Stimulated activated CD4-positive, alpha-beta T cell treated with anti-CD3 and anti-CD28 coated beads, Interleukin-15, amount 100 ng/mL, for 24 hours (primary cell): ENCODE results near the gene CD244.
"Not testable (repeated sequence)": the region's sequence is repeated elsewhere in the genome, so short reads cannot be mapped to it uniquely, and the experiment has no call there.

Experiments used
- DNase-seq: peaks from one replicate; pipeline ENCODE4 v3.0.0-alpha.2; 2020

Gene CD244

DNA sequence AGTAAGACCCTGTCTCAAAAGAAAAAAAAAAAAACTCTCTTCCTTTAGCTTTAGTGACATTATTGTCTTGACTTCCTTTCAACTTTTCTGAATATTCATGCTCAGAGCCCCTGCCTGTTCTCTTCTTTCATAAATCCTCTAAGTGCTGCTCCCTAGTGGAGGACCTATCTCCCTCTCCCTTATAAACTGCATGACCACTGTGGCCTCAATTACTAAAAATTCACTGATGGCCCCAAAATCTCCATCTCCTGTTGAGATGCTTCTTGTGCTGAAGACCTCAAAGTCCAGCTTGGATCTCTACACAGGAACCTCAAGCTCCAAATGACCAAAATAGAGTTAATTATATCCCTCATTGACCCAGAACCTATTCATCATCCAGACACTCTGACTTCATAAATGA, 14.5 kb upstream of the CD244 start:
- DNase-seq = no peak

DNA sequence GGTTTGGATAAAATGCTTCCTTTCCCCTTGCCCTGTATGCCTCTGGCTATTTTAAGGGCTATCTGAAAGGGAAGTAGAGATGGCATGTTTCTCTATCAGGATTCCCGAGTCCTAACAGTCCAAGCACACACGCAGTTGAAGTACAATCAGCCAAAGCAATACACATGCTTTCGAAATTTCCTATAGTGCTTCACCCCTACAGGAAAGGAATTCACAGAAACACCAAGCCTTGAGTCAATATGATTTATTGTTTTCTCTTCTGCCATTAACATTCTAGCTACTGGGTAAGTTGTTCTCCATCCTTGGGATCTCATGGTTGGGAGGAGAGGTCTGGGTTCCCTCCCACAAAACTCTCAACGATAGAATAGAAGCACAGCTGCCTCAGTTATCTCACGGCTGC, 13.6 kb upstream of the CD244 start:
- no peak for DNase-seq

DNA sequence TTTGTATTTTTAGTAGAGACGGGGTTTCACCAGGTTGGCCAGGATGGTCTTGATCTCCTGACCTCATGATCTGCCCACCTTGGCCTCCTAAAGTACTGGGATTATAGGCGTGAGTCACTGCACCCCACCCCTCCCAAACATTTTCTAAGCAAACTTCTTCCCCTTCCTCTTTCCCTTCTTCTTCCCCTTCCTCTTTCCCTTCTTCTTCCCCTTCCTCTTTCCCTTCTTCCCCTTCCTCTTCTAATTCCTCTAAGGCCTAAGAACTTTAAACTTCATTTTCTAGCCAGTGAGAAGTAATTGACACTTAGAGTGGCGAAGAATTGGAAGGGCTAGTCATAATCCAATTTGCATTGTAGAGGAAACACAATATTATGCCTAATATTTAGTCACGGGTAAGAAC, 12.9 kb upstream of the CD244 start:
- not testable (repeated sequence) for DNase-seq

DNA sequence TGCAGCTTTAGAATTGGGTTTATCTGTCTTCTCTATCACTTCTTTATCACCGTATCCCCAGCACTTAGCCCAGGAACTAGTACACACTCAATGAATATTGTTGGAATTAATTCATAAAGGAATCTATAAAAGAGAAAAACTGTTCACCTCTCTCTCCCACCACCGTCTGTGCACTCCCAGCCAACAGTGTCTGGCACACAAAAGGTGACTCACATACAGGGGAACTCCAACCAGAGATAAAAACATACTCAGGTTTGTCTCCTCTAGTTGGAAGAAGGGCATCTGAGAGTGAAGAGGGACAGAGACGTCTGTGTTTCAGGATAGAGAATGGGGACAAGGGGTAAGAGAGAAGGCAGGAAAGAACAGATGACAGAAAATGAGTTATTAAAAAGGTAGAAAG, 12.2 kb upstream of the CD244 start:
- DNase-seq = no peak

DNA sequence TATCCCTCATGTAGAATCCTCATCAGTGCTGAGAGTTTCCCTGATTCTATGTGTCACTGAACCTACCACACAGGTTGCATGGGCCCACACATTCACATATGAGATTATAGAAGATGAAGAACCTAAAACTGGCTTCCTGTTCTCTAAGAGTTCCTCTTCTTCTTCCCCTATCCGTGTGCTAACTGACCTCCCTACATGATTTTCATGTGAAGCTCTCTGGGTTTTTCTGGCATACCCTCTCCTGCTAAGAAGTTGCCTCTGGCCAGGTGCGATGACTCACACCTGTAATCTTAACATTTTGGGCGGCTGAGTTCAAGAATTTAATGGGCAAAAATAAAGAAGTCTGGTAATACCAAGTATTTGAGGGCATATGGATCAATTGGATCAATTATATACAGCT, 5.5 kb upstream of the CD244 start:
- DNase-seq = no peak

DNA sequence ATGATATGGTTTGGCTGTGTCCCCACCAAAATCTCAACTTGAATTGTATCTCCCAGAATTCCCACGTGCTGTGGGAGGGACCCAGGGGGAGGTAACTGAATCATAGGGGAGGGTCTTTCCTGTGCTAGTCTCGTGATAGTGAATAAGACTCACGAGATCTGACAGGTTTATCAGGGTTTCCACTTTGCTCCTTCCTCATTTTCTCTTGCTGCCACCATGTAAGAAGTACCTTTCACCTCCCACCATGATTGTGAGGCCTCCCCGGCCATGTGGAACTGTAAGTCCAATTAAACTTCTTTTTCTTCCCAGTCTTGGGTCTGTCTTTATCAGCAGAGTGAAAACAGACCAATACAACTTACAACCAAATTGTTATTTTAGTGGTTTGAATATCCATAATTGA, 5.0 kb upstream of the CD244 start:
- DNase-seq = not testable (repeated sequence)

DNA sequence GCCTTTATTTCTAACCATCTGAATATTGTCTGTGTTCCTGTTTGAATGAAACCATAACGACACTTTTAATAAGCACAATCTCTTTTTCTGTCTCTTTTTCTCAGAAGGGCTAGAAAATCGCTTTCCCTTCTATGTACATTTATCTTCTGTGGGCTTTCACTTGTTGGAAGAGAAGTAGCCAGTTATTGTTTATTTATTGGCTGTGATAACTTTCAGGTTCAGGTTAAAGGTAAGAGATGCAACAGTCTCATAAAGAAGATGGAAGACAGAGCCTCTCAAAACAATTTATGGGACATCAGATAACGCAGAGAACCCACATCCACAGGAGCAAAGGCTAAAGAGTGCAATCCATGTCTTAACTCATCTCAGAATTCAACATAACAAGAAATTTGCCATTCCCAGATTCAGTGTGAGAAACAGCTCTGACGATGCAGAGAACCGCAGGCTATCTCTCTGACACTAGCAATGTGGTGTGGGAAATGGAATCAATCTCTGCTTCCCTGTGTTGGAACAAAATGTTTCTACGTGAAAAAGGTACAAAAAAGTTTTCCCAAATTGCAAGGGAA, 4.1 kb upstream of the CD244 start:
- DNase-seq = no peak

DNA sequence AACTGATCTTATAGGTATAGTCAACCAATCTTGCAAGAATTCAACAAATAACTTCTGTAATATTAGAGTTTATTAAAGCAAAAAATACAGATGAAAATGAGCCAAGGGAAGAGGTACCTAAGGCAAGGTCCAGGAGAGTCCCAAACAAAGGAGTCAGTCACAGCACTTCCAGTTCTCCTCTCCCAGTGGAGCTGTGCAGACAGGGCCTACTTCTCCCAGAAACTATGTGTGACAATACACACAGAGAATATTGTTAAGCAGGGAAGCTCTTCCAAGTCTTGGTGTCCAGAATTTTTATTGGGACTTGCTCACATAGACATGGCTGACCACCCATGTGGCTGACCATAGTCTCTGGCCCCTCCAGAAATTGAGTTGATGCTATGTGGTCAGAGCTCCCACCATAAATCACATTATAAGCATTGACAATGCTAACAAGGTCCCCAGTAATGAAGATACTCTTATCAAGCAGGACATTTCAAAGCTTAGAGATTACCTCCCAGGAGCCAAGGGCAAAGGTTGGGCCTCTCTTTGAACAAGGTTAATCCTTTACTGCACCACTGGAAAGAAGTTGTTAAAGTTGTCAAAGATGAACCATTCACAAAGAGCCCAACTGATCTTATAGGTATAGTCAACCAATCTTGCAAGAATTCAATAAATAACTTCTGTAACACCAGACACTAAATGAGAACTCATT, 3.5 kb upstream of the CD244 start:
- DNase-seq = no peak

DNA sequence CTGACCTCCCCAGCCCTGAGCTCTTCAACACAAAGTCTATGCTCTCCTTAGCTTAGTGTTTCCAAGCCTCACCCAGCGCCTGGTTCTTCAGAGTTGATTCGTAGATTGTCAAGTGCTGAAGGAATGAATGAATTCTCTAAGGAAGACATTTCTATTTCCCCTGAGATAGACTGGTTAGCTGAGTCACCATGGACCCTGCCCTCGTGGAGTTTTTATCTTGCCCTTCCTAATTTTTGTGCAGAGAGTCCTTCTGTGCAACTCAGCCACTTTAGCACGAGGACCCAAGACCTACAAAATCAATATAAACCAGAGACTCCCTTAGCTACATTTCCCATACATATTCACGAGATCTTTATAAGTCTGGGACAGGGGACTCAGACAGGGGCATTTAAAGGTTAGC, 2.6 kb upstream of the CD244 start:
- no peak for DNase-seq

DNA sequence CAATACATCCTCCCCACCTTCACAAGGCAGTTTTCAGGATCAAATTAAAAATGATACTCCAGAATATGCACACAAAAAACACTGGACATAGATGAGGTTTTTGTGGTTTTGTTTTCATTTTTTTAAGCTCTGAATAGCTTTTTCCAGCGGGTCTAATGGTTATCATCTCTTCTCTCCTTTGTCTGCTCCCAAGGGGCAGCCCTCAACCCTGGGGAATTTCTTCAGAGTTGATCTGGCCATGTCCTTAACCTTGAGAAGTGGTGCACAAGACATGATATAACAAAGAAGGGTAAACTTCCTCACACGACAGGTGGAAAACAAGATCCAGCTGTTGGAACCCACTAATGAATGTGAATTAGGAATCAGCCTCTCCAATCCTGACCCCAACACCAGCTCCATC, 1.5 kb upstream of the CD244 start:
- DNase-seq = no peak

DNA sequence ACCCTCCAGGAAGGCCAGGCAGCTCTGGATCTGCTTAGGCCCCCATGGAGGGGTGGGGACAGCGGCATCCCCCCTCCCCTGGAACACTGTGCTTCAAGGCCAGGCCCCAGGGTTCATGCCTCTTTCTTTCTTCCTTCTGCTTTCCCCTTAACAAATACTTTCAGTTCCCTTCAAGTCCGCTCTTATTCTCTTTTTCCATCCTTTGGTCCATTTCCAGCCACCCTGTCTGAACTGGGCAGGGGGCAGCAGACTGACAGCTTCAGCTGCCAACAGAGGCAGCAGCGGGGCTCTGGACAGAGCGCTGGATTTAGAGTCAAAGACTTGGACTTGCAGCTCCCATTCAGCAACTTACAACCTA, 1.1 kb upstream of the CD244 start:
- DNase-seq = no peak

DNA sequence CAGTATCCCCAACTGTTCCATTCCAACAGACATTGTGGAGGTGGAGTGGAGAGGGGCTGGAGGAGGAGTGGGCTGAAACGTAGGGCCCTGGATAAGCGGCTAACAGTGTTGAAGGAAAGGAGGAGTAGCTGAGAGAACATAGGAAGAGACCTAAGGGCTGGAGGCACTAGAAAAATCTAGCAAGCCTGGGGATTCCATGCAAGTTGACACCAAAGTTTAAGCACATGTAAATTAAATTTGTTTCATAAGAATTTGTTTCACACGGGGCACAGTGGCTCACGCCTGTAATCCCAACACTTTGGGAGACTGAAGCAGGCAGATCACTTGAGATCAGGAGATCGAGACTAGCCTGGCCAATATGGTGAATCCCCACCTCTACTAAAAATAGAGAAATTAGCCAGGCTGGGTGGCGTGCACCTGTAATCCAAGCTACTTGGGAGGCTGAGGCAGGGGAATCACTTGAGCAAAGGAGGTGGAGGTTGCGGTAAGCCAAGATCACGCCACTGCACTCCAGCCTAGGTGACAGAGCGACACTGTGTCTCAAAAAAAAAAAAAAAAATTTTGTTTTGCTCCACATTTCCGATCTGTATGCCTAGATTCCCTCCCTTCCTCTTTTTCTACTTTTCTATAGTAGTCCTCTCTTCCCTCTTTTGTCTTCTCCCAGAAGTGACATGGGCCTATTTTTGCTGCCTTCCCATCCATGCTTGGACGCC, 530 bp upstream of the CD244 start:
- no peak for DNase-seq

DNA sequence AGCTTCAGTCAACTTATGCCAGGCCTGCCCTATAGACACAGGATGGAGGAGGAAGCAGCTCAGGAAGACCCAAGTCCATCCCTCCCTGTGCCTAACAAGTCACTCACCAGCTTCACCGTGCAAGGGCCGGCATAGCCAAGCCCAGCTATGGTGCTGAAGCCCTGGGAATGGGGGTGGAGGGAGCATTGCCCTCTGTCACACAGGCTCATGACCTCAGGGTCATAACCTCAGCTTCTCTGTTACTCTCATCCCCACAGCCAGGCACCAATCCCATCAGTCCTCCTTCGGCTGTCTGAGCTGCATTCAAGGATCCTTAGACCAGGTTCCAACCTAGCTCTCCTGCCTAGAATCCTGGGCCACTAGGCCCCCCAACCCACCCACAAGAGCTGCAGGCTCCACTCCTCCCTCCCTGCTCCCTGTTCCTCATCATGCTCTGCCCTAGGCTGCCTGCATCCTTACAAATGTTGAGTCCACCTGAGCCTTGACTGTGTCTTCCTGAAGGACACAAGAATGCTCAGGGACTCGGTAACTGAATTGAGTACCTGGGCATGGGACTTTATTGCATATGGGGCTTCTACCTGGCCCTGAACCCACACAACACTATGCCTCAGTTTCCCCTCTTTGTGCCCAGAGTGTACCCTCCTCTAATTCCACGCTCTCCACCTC, 1.7 kb downstream of the CD244 start:
- no peak for DNase-seq

DNA sequence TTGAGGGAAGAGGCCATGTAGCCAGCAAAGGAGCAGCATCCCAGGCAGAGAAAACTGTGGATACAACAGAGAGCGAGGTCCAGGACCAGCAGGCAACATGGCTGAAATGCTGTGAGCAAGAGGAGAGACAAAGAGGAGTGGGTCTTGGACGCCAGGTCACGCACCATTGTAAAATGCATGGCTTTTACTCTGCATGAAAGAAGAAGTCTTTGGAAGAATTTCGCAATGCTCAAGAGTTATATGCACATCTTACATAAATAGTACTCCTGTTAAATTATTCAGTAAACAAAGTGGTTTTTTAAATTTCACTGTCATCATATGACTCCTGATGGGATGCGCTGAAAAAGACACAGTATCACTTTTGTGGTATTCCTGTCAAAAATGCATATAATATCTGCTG, 3.5 kb downstream of the CD244 start:
- no peak for DNase-seq

DNA sequence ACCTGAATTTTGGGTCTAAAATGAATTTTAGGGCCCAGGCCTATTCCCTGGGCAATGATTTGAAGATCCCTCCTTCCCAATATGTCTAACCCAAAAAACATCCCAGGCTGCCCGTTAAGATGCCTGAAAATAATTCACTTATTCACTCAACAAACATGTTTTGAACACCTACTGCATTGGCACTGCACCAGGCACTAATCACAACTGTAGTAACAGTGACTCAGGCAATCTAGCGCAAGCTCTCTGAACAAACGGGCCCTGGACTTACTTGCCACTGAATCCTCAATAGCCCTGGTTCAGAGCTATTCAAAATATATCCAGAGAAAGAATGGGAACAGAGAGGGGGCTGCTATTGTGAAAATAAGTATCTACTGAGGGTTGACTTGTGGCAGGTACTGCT, 4.2 kb downstream of the CD244 start:
- DNase-seq = no peak

DNA sequence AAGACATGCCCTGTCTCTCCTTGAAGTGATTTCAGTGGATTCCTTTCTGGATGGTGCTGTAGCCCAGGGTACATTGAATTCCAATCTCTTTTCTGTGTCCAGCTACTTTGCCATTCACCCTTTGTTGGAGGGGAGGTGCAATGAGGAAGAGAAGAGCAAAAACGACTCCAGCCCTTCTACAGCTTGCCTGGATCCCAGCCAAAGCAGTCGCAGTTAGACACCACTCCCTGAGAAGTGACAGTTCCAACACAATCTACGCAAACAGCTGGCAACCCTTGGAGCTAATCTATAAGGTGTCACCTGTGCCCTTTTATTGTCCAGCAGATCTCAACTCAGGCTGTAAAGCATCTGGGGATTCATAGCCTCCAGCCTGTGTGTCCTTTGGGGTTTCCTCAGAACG, 4.6 kb downstream of the CD244 start:
- DNase-seq = no peak

DNA sequence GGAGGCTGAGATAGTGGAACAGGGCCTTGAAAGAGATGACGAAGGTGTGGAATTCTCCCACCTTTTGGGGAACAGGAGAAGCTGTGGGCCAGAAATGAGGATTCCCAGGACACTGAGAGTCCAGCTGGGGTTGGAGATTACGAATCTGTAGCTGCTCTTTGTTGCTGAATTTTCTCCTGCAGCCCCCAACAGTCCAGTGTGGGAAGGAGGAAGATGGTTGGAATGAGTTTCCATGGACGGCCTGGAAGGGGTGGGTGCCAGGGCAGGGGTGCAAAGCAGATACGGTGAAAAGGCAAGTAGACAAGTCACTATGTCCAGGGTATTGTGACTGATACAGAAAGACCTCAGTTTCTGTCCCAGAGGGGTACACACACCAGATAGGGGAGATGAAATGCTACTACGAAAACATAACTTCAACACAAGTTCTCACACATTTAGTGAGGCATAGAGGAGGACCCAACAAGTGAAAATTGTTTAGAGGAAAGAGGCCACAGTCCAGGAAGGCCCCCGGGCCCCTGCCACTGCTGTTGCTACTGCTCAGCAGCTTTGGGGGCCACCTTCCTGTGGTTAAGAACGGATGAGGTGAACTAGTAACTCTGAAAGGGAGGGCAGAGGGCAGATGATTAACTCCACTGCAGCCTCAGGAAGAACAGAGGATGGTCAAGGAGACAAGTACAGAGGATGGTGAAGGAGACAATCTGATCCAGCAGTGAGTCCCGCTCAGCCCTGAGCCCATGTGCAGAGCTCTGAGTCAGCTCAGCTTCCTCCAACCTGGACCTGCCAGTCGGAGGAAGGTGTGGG, 7.3 kb downstream of the CD244 start:
- DNase-seq = no peak

DNA sequence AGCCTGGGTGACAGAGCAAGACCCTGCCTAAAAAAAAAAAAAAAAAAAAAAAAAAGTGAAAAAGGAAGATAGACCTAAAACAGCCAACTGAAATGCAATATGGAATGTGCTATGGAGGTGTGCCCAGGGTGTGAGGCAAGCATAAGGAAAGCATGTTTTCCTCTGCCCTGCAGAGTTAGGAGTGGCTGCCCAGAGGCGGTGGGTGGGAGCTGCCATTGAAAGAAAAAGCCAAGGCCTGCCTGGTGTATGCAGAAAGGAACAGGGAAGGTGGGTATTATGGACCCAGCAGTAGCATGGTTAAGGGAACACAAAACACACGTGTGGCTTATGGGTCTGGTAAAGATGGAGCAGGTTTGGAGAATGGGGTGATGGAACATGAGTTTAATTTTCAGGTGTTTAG, 8.9 kb downstream of the CD244 start:
- DNase-seq = no peak

DNA sequence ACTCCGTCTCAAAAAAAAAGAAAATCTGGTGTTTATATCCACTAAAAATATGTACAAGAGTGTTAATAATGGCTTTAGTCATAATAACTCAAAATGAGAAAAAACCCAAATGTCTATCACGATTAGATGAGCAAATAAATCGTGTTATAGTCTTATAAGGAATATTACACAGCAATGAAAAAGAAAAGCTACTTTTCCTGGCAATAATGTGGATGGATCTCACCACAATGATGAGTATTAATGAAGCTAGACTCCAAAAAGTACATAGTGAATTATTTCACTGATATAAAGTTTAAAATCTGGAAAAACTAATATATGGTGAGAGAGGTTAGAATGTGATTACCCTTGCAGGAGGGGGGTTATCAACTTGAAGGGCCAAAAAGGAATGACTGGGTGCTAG, 9.7 kb downstream of the CD244 start:
- no peak for DNase-seq

DNA sequence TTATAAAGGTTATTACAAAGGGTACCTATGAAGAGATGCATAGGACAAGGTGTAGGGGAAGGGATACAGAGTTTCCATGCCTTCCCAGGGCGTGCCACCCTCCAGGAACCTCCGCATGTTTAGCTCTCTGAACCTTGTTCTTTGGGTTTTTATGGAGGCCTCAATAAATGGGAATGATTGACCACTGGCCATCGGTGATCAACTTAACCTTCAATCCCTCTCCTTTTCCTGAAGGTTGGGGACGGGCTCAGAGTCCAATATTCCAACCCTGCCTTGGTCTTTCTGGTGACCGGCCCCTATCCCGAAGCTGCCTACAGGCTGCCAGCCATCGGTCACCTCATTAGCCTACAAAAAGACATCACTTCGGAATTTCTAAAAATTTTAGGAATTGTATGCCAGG, 11.7 kb downstream of the CD244 start:
- DNase-seq = no peak

DNA sequence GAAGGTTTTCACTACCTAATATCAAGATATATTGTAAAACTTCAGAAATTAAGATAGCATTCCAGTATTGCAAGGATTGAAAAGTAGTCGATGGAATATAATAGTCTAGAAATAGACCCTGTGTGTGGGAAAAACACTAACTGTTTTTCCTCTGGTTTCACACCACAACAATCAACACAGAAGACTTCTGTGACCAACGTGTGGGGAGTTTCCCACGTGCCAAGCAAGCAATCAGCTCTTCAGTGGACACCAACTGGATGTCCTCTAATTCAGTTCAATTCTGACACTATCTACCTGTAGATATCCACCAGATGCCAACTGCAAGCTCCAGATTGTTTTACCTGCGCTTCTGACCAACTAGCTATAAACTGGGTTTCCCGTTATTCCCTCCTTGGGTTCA, 12.1 kb downstream of the CD244 start:
- no peak for DNase-seq

DNA sequence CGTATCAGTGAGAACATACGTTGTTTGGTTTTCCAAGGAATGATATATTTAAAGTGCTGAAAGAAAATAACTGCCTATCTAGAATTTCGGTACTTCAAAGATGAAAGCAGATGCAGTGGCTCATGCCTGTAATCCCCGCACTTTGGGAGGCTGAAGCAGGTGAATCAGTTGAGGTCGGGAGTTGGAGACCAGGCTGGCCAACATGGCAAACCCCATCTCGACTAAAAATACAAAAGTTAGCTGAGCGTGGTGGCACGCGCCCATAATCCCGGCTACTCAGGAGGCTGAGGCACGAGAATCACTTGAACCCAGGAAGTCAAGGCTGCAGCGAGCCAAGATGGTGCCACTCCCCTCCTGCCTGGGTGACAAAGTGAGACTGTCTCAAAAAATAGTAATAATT, 16.4 kb downstream of the CD244 start:
- DNase-seq = no peak
